ENCODE measurements around the gene HPSE2.

- TF ChIP-seq CTCF (IDR thresholded peaks at IDR 0.05) (no peak), POLR2AphosphoS5 (IDR thresholded peaks at IDR 0.05) (no peak)
Measured at GRCh38 chr10:98808282-98808892, 427.3 kb downstream of the HPSE2 start.
